MM.1S (cell line): Measurements from ENCODE around the gene ANKRD26.

Experiments
- DNase-seq: peaks from one replicate; pipeline ENCODE4 v3.0.0-alpha.2; 2015
- H2AFZ ChIP-seq: fragments of 300-600 bp; sonication (generic); 2 replicates; pipeline ENCODE4 v1.6.0; 2016; ENCODE audit warnings: antibody characterized with exemption, low read length
- H3F3A ChIP-seq: fragments of 300-600 bp; sonication (generic); 2 replicates; pipeline ENCODE4 v1.6.1; 2016; ENCODE audit warnings: mild to moderate bottlenecking, antibody characterized with exemption, low read length, moderate library complexity, mixed read lengths; ENCODE audit not compliant: insufficient read depth
- H3K27ac ChIP-seq: fragments of 300-600 bp; sonication (generic); 2 replicates; pipeline ENCODE4 v1.5.1; 2016; ENCODE audit warnings: mild to moderate bottlenecking, low read length
- H3K27me3 ChIP-seq: fragments of 300-600 bp; sonication (generic); replicated peaks from 2 replicates; pipeline ENCODE4 v1.6.0; 2016; ENCODE audit warnings: low read length; ENCODE audit not compliant: insufficient read depth
- H3K36me3 ChIP-seq: fragments of 300-600 bp; sonication (generic); replicated peaks from 2 replicates; pipeline ENCODE4 v1.6.1; 2016; ENCODE audit warnings: mild to moderate bottlenecking, low read length, mixed read lengths; ENCODE audit not compliant: insufficient read depth
- H3K4me1 ChIP-seq: fragments of 300-600 bp; sonication (generic); 2 replicates; pipeline ENCODE4 v1.6.1; 2016; ENCODE audit warnings: low read length, mixed read lengths
- H3K4me2 ChIP-seq: fragments of 300-600 bp; sonication (generic); 2 replicates; pipeline ENCODE4 v1.6.0; 2016; ENCODE audit warnings: low read depth, low read length
- H3K4me3 ChIP-seq: fragments of 300-600 bp; sonication (generic); 2 replicates; pipeline ENCODE4 v1.5.1; 2016; ENCODE audit warnings: low read length, mixed read lengths
- H3K79me2 ChIP-seq: fragments of 300-600 bp; sonication (generic); 2 replicates; pipeline ENCODE4 v1.6.1; 2016; ENCODE audit warnings: mixed run types, low read length, mixed read lengths
- H3K9ac ChIP-seq: fragments of 300-600 bp; sonication (generic); 2 replicates; pipeline ENCODE4 v1.6.1; 2016; ENCODE audit warnings: low read length, mixed read lengths
- H3K9me2 ChIP-seq: fragments of 300-600 bp; sonication (generic); replicated peaks from 2 replicates; pipeline ENCODE4 v1.6.1; 2016; ENCODE audit warnings: mild to moderate bottlenecking, low read length, mixed read lengths; ENCODE audit not compliant: insufficient read depth
- H3K9me3 ChIP-seq: fragments of 300-600 bp; sonication (generic); replicated peaks from 2 replicates; pipeline ENCODE4 v1.6.1; 2016; ENCODE audit warnings: mild to moderate bottlenecking, low read length, mixed read lengths; ENCODE audit not compliant: insufficient read depth
- H4K20me1 ChIP-seq: fragments of 300-600 bp; sonication (generic); 2 replicates; pipeline ENCODE4 v1.6.1; 2016; ENCODE audit warnings: mild to moderate bottlenecking, low read length, moderate library complexity, mixed read lengths; ENCODE audit not compliant: insufficient read depth
- EZH2 ChIP-seq: fragments of 300-600 bp; sonication (generic); optimal IDR thresholded peaks from 2 replicates; pipeline ENCODE3; 2017; ENCODE audit warnings: low read depth, mild to moderate bottlenecking, antibody characterized with exemption, low read length, mixed read lengths
- EZH2phosphoT487 ChIP-seq: fragments of 300-600 bp; sonication (generic); IDR thresholded peaks from 2 replicates; pipeline ENCODE4 v1.6.1; 2018; ENCODE audit warnings: antibody characterized with exemption, low read length
- TF ChIP-seq, protein P1 (sequence below): fragments of 300-600 bp; sonication (generic); IDR thresholded peaks from 2 replicates; pipeline ENCODE4 v1.5.1; 2016; ENCODE audit warnings: antibody characterized with exemption, low read length, mixed read lengths

Gene ANKRD26

DNA sequence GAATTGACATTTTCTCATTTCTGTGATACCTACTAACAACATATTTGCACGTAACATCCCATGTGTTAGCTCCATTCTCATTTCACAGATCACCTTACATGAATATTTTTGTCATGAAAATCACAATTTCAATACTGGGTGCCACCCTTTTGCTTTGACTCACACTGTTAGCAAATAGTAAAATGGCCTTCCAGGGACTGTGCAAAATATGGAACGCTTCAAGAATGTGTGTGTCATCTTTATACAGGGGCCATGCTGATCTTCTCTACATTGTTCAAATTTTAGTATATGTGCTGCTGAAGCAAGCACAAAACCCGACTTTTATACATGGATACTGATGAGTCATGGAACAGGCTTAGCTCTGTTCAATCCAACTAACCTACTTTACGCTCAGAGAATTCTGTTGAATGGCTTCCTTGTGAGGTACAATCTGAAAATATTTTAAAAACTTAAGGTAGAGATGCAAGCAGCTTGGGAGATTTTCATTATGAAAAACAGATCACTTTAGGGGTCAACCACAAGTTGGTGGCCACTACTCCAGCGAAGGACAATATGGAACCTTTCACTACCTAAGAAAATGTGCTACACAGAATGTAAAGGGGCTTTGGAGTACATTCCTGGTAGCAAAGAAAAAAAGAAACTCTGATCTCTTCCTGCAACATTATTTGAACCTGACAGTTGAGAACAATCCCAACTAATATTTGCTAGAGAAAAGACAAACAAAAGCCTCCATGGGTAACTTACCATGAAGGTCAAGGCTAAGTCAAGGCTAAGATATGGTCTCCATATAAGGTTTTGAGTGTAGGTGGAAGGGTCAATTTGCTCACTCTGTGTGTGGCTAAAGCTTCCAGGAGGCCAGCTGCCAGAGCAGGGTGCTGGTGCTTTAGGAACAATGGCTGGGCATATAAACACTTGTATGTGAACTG is 11.9 kb downstream of the ANKRD26 start:
- Histone ChIP-seq H3K36me3 (no peaks in the 10 kb centered on the region), H3K9me3 (no peaks in the 10 kb centered on the region), H3K4me2 (no peak overlapping the region), H3K4me1 (no peaks in the 10 kb centered on the region), H3K27me3 (no peaks in the 10 kb centered on the region), H3K79me2 (no peaks in the 10 kb centered on the region), H3K9me2 (no peaks in the 10 kb centered on the region), H3K9ac (no peak overlapping the region), H3F3A (no peaks in the 10 kb centered on the region), H2AFZ (no peak overlapping the region), H4K20me1 (no peaks in the 10 kb centered on the region), H3K4me3 (no peak overlapping the region), H3K27ac (no peak overlapping the region)
- TF ChIP-seq EZH2phosphoT487 (no peak), EZH2 (no peak)
- TF ChIP-seq, protein P1, sequence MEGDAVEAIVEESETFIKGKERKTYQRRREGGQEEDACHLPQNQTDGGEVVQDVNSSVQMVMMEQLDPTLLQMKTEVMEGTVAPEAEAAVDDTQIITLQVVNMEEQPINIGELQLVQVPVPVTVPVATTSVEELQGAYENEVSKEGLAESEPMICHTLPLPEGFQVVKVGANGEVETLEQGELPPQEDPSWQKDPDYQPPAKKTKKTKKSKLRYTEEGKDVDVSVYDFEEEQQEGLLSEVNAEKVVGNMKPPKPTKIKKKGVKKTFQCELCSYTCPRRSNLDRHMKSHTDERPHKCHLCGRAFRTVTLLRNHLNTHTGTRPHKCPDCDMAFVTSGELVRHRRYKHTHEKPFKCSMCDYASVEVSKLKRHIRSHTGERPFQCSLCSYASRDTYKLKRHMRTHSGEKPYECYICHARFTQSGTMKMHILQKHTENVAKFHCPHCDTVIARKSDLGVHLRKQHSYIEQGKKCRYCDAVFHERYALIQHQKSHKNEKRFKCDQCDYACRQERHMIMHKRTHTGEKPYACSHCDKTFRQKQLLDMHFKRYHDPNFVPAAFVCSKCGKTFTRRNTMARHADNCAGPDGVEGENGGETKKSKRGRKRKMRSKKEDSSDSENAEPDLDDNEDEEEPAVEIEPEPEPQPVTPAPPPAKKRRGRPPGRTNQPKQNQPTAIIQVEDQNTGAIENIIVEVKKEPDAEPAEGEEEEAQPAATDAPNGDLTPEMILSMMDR: no peak
- DNase-seq: no peak

DNA sequence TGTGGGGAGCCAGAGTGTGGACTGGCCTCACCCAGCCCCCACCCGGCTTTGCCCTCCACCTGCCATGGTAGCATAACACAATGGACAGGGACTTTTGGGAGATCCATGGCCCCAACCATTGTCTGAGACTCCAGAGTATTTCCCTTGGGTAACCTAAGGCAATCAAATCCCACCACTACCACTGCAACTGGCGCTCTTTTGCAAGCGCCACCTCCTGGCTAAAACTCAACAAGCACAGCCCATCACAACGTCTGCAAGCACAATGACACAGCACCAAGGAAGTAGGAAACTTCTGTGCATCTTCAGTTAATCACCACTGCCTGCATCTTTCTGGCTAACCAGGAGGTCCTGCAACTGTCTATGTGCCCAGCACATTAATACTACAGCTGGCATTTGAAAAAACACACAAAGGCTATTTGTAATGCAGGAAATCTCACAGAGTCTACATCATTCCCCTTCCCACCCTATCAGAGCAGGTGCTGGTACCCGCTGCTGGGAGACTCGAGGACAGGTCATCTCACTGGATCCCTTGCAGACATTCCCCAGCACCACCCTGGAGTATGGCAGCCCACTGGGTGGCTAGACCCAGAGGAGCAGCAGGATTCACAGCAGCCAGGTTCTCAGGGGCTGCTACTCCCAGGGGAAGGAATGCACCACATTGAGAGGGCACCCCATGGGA is 27.7 kb downstream of the ANKRD26 start:
- Histone ChIP-seq H3K9me3 (no peaks in the 10 kb centered on the region), H3K9me2 (no peaks in the 10 kb centered on the region), H3K27ac (no peak overlapping the region), H3K4me2 (no peak overlapping the region), H3K27me3 (no peaks in the 10 kb centered on the region), H2AFZ (no peak overlapping the region), H3F3A (no peaks in the 10 kb centered on the region), H3K36me3 (no peaks in the 10 kb centered on the region; the same call in 1 of the 2 replicates), H3K9ac (no peak overlapping the region), H3K4me1 (no peaks in the 10 kb centered on the region), H3K79me2 (no peaks in the 10 kb centered on the region), H3K4me3 (no peak overlapping the region), H4K20me1 (no peaks in the 10 kb centered on the region)
- TF ChIP-seq, protein P1: no peak
- TF ChIP-seq EZH2 (no peak), EZH2phosphoT487 (no peak)
- DNase-seq: no peak

DNA sequence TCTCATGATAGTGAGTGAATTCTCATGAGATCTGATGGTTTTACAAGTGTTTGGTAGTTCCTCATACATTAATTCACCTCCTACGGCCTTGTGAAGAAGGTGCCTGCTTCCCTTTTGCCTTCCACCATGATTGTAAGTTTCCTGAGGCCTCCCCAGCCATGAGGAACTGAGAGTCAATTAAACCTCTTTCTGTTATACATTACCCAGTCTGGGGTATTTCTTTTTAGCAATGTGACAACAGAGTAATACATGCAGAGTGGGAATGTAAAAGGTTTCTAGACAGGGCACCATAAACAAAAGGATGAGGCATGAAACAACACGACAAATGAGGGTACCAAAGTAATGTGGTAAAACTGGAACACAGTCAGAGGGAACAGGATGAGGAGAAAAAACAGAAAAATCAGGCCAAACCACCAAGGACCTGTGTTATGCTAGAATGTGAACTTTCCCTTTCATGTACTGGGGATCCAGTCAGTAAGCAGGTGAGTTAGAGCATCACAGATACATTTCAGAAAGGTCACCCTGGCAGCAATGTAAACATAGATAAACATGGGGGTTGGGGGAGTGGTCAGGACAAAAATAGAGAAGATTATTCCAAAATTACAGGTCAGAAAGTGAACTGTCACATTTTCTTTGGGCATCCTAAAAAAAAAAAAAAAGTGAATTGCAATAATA is 31.9 kb downstream of the ANKRD26 start:
- H3K4me3 ChIP-seq: no peak overlapping the region
- no peak overlapping the region for H2AFZ ChIP-seq
- H3K9me3 ChIP-seq: no peaks in the 10 kb centered on the region
- no peak for DNase-seq
- H3K9ac ChIP-seq: no peak overlapping the region
- no peaks in the 10 kb centered on the region for H3K4me1 ChIP-seq
- no peak overlapping the region for H3K27ac ChIP-seq
- H3K9me2 ChIP-seq: no peaks in the 10 kb centered on the region
- H3K4me2 ChIP-seq: no peak overlapping the region
- H3K79me2 ChIP-seq: no peaks in the 10 kb centered on the region
- no peaks in the 10 kb centered on the region for H3F3A ChIP-seq
- no peaks in the 10 kb centered on the region for H3K36me3 ChIP-seq
- H4K20me1 ChIP-seq: no peaks in the 10 kb centered on the region
- no peak for TF ChIP-seq EZH2phosphoT487
- TF ChIP-seq EZH2: no peak
- TF ChIP-seq, protein P1: no peak
- H3K27me3 ChIP-seq: no peaks in the 10 kb centered on the region
